ENCODE results near the gene TBRG4.

The TBRG4 gene

DNA sequence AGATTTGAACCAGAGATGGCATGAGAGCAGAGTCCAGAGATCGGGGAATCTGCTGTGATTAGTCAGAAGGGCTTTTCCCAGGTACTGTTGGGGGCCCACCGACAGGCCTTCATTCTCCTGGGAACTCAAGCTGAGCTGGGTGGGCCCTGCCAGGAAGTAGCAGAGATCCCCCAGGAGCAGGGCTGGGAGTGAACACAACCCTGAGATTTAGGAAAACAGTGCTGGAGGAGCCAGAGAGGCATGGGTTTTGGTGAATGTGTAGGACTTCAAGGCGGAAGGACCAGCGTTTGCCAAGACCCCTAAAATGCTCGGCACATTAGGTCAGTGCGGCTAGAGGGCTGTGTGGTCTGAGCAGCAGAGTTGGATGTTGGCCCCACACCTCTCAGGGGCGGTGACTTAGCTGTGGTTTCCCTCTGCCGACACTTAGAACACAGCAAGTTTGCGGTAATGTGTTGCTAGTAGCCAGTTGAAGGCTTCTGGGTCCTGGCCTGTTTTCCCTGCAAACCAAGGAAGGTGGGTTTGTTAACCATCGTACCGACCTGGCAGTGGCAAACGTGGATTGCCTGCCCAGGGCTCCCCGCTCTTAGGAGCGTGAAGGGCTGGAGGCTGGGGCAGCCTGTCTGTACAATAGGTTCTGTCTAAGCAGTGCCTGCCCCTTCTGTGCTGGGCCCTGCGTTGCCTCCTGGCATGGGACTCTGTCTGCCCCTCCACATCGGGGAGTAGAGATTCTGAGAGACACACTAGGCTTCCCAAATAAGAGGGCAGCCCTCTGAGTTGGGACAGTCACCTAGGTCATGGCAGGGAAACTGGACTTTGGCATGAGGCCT is 36.8 kb downstream of the TBRG4 start:
- Histone ChIP-seq H3K27me3 (no peaks in the 10 kb centered on the region), H3K4me1 (peaks cover 0 to 3% (median 0%) of the 10 kb centered on the region in 4 donors), H3K36me3 (peaks cover 52 to 86% (median 77%) of the 10 kb centered on the region in 3 donors), H3K9me3 (no peaks in the 10 kb centered on the region), H3K27ac (no peak overlapping the region), H3K4me3 (no peak overlapping the region)
- no peak for TF ChIP-seq CTCF (IDR thresholded peaks at IDR 0.05)
- DNase-seq = peak in 1 of 2 donors; percentile 53
- intact Hi-C loops (cut with DNase I; ENCODE audit: low total_unique reads) = no loop called here

DNA sequence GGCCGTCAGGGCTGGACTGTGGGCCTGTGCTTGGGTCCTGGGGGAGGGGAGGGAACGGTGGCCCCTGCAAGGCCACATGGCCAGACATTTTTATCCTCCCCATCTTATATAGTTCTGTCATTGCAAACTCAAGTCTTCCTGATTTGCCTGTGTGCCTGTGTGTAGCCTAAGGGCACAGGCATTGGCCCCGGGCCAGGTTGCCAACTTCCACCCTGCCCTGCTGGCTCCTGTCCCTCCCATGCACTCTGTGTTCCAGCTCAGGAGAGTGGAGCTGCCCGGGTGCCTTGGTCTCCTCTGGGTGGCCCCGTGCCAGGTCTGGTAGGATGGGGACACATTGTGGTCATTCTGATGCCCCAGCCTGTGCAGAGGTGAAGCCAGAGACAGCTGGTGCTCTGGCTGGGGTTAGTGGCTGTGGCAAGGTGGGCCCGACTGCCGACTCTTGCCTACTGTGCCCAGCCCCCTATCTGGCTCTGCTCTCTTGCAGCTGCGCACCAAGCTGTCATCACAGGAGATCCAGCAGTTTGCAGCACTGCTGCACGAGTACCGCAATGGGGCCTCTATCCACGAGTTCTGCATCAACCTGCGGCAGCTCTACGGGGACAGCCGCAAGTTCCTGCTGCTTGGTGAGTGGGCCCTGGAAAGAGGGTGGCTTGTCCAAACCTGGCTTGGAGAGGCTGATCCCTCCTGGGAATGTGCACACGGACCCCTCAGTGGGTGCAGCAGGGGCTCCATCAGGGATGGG is 37.5 kb downstream of the TBRG4 start:
- intact Hi-C loops (cut with DNase I; ENCODE audit: low total_unique reads) = no loop called here
- no peak for TF ChIP-seq CTCF (IDR thresholded peaks at IDR 0.05)
- H3K36me3 ChIP-seq = peaks cover 57 to 94% (median 85%) of the 10 kb centered on the region in 3 donors

GRCh38 chr7:45073031-45073785 is 38.3 kb downstream of the TBRG4 start:
- H3K27ac ChIP-seq = no peak overlapping the region

More for the DNA sequence above, 37.5 kb downstream of the TBRG4 start:
- Histone ChIP-seq H3K4me3 (no peak overlapping the region), H3K9me3 (no peaks in the 10 kb centered on the region), H3K27ac (no peak overlapping the region), H3K27me3 (no peaks in the 10 kb centered on the region), H3K4me1 (peaks cover 0 to 3% (median 0%) of the 10 kb centered on the region in 4 donors)
- peak in 1 of 2 donors; percentile 62 for DNase-seq

GRCh38 chr7:45072131-45073030 is 39.1 kb downstream of the TBRG4 start:
- no peak overlapping the region for H3K27ac ChIP-seq
- peaks cover 0 to 3% (median 0%) of the 10 kb centered on the region in 4 donors for H3K4me1 ChIP-seq
- no peak overlapping the region for H3K4me3 ChIP-seq
- DNase-seq = peak in 1 of 2 donors; percentile 28
- intact Hi-C loops (cut with DNase I; ENCODE audit: low total_unique reads) = no loop called here
- H3K27me3 ChIP-seq = no peaks in the 10 kb centered on the region
- H3K9me3 ChIP-seq = no peaks in the 10 kb centered on the region
- peaks cover 55 to 100% (median 91%) of the 10 kb centered on the region in 3 donors for H3K36me3 ChIP-seq
- no peak for TF ChIP-seq CTCF (IDR thresholded peaks at IDR 0.05)

More at GRCh38 chr7:45073031-45073785, 38.3 kb downstream of the TBRG4 start:
- intact Hi-C loops (cut with DNase I; ENCODE audit: low total_unique reads) = no loop called here
- peaks cover 57 to 100% (median 91%) of the 10 kb centered on the region in 3 donors for H3K36me3 ChIP-seq
- no peak overlapping the region for H3K4me3 ChIP-seq
- no peaks in the 10 kb centered on the region for H3K27me3 ChIP-seq
- no peak for TF ChIP-seq CTCF (IDR thresholded peaks at IDR 0.05)
- H3K9me3 ChIP-seq = no peaks in the 10 kb centered on the region
- peak in 1 of 2 donors; percentile 51 for DNase-seq
- H3K4me1 ChIP-seq = peaks cover 0 to 3% (median 0%) of the 10 kb centered on the region in 4 donors
